GM23338 (cell line): ENCODE data around the gene CXCL1. TPM values are rescaled to one million over a fixed set of nuclear protein-coding genes. Genes with fewer than 3 reads are reported as not detected.

Source experiments
- ATAC-seq: fragments of 200-7000 bp; cut with Tn5 transposase; 3 replicates; pipeline ENCODE4 v1.9.1; 2020
- DNase-seq: peaks from one replicate; pipeline ENCODE4 v3.0.0-alpha.2; 2015; ENCODE audit warnings: low spot score
- H2AFZ ChIP-seq: fragments of 200-600 bp; sonication (generic); 2 replicates; pipeline ENCODE4 v1.8.0; 2016; ENCODE audit warnings: antibody characterized with exemption, mild to moderate bottlenecking, moderate library complexity
- H3F3A ChIP-seq: fragments of 200-600 bp; sonication (generic); replicated peaks from 2 replicates; pipeline ENCODE4 v1.8.0; 2017; ENCODE audit warnings: antibody characterized with exemption, mixed run types, low read depth
- H3K27ac ChIP-seq: fragments of 200-600 bp; sonication (generic); 2 replicates; pipeline ENCODE4 v1.6.1; 2016; ENCODE audit warnings: low read depth
- H3K27me3 ChIP-seq: fragments of 200-600 bp; sonication (generic); 2 replicates; pipeline ENCODE4 v1.8.0; 2016; ENCODE audit warnings: mild to moderate bottlenecking, mixed run types, moderate library complexity; ENCODE audit not compliant: insufficient read depth
- H3K36me3 ChIP-seq: fragments of 200-600 bp; sonication (generic); 2 replicates; pipeline ENCODE4 v1.8.0; 2016; ENCODE audit warnings: mild to moderate bottlenecking; ENCODE audit not compliant: insufficient read depth
- H3K4me1 ChIP-seq: fragments of 200-600 bp; sonication (generic); 2 replicates; pipeline ENCODE4 v1.8.0; 2016; ENCODE audit warnings: mild to moderate bottlenecking, moderate library complexity; ENCODE audit not compliant: insufficient read depth
- H3K4me2 ChIP-seq: fragments of 200-600 bp; sonication (generic); 2 replicates; pipeline ENCODE4 v1.7.1; 2017; ENCODE audit warnings: mixed run types
- H3K4me3 ChIP-seq: fragments of 200-600 bp; sonication (generic); 2 replicates; pipeline ENCODE4 v1.6.1; 2016; ENCODE audit warnings: mixed run types
- H3K79me2 ChIP-seq: fragments of 200-600 bp; sonication (generic); replicated peaks from 2 replicates; pipeline ENCODE4 v1.8.0; 2017; ENCODE audit warnings: mild to moderate bottlenecking; ENCODE audit not compliant: insufficient read depth
- H3K9me2 ChIP-seq: fragments of 200-600 bp; sonication (generic); 2 replicates; pipeline ENCODE4 v1.8.0; 2017; ENCODE audit not compliant: insufficient read depth
- H4K20me1 ChIP-seq: fragments of 200-600 bp; sonication (generic); replicated peaks from 2 replicates; pipeline ENCODE4 v1.8.0; 2017; ENCODE audit warnings: mild to moderate bottlenecking; ENCODE audit not compliant: insufficient read depth
- H3K27ac Mint-ChIP-seq: 2 replicates; pipeline ENCODE4 v1.8.0; 2020; ENCODE audit warnings: inconsistent platforms, mild to moderate bottlenecking, moderate library complexity, mixed read lengths
- H3K27me3 Mint-ChIP-seq: 3 replicates; pipeline ENCODE4 v1.8.0; 2022; ENCODE audit warnings: low read depth, mild to moderate bottlenecking, moderate library complexity, mixed read lengths, inconsistent platforms; ENCODE audit not compliant: insufficient read depth, poor library complexity
- H3K36me3 Mint-ChIP-seq: 3 replicates; pipeline ENCODE4 v1.8.0; 2021; ENCODE audit warnings: low read depth, mild to moderate bottlenecking, inconsistent platforms, moderate library complexity, mixed read lengths
- H3K4me1 Mint-ChIP-seq: 3 replicates; pipeline ENCODE4 v1.8.0; 2020; ENCODE audit warnings: mild to moderate bottlenecking, inconsistent platforms, mixed read lengths
- H3K4me3 Mint-ChIP-seq: 3 replicates; pipeline ENCODE4 v1.8.0; 2021; ENCODE audit warnings: moderate library complexity, mild to moderate bottlenecking, inconsistent platforms, mixed read lengths
- H3K9me3 Mint-ChIP-seq: 3 replicates; pipeline ENCODE4 v1.8.0; 2020; ENCODE audit warnings: moderate library complexity, mild to moderate bottlenecking, inconsistent platforms, mixed read lengths
- CREB1 ChIP-seq: fragments of 250-450 bp; sonication (Bioruptor Pico); IDR thresholded peaks from 2 replicates; pipeline ENCODE4 v1.5.0; 2020; ENCODE audit warnings: low read depth, mild to moderate bottlenecking, moderate library complexity
- ETS1 ChIP-seq: IDR thresholded peaks from 2 replicates; pipeline ENCODE4 v1.6.1; 2016; ENCODE audit warnings: antibody characterized with exemption
- EZH2 ChIP-seq: fragments of 200-600 bp; sonication (generic); IDR thresholded peaks from one replicate; pipeline ENCODE4 v1.8.0; 2017; ENCODE audit warnings: antibody characterized with exemption, mild to moderate bottlenecking, low read depth; ENCODE audit not compliant: unreplicated experiment
- JUNB ChIP-seq: IDR thresholded peaks from one replicate; pipeline ENCODE4 v1.6.1; 2016; ENCODE audit warnings: antibody characterized with exemption; ENCODE audit not compliant: unreplicated experiment
- STAT1 ChIP-seq: IDR thresholded peaks from one replicate; pipeline ENCODE4 v1.6.1; 2016; ENCODE audit warnings: antibody characterized with exemption; ENCODE audit not compliant: unreplicated experiment
- ZNF462 ChIP-seq: fragments of 250-450 bp; sonication (Bioruptor Pico); IDR thresholded peaks from 2 replicates; pipeline ENCODE4 v1.5.0; 2020; ENCODE audit warnings: mild to moderate bottlenecking, moderate library complexity
- polyA plus RNA-seq: library from polyadenylated mRNA; unstranded; fragments of >200 nt; fragmentation: Nextera tagmentation; extraction: Ambion mirVana; gene quantifications from 2 replicates; pipeline ENCODE4 v1.2.1, GENCODE V29; 2016
- total RNA-seq: library from RNA; depleted of rRNA; stranded (reverse); fragments of >200 nt; shearing (Covaris generic); gene quantifications from 2 replicates; pipeline ENCODE4 v1.2.3, GENCODE V29; 2014

CXCL1 gene
- total and polyA plus RNA-seq, 2 experiments from 2014 or later: 1.6 to 2.5 TPM

GRCh38 chr4:73918058-73918457, 48.9 kb downstream of the CXCL1 start:
- H3K36me3 ChIP-seq: no peaks in the 10 kb centered on the region
- no peaks in the 10 kb centered on the region for H3K27me3 Mint-ChIP-seq
- no peaks in the 10 kb centered on the region for H3F3A ChIP-seq
- H3K4me2 ChIP-seq: no peak overlapping the region
- H3K9me3 Mint-ChIP-seq: no peaks in the 10 kb centered on the region
- no peaks in the 10 kb centered on the region for H3K36me3 Mint-ChIP-seq
- no peak overlapping the region for H3K4me3 Mint-ChIP-seq
- H3K79me2 ChIP-seq: no peaks in the 10 kb centered on the region
- DNase-seq (no peak), ATAC-seq (no peak)
- H3K4me1 Mint-ChIP-seq: no peaks in the 10 kb centered on the region
- TF ChIP-seq STAT1 (no peak), EZH2 (no peak), ETS1 (no peak), CREB1 (CRISPR knock-in tag) (no peak), JUNB (no peak), ZNF462 (CRISPR knock-in tag) (no peak)
- H3K27ac Mint-ChIP-seq: no peak overlapping the region
- H3K27me3 ChIP-seq: no peaks in the 10 kb centered on the region
- H3K4me3 ChIP-seq: no peak overlapping the region
- no peak overlapping the region for H3K27ac ChIP-seq
- no peaks in the 10 kb centered on the region for H4K20me1 ChIP-seq
- no peaks in the 10 kb centered on the region for H3K4me1 ChIP-seq
- no peak overlapping the region for H2AFZ ChIP-seq
- H3K9me2 ChIP-seq: no peaks in the 10 kb centered on the region
